SK-N-SH (cell line): ENCODE results near the gene DAGLA. TPM values are rescaled to one million over a fixed set of nuclear protein-coding genes. Genes with fewer than 3 reads are reported as not detected.

Experiments
- CTCF ChIA-PET: fragments of 300-600, 350-600 bp; formaldehyde crosslinking; extraction: SDS; loops from one replicate; lab custom pipeline; 2021; lab: Yijun Ruan, JAX
- POLR2A ChIA-PET: fragments of 350-600 bp; sonication (Branson Sonifier 250); formaldehyde crosslinking; extraction: SDS; loops from one replicate; lab custom pipeline; 2020; ENCODE audit warnings: antibody characterized with exemption, inconsistent platforms; lab: Yijun Ruan, JAX
- DNase-seq: peaks from one replicate; pipeline ENCODE4 v3.0.0; 2012
- H2AFZ ChIP-seq: fragments of 200-600 bp; sonication (generic); 2 replicates; pipeline ENCODE4 v1.8.1; 2016; ENCODE audit warnings: antibody characterized with exemption, mild to moderate bottlenecking, low read depth
- H3F3A ChIP-seq: fragments of 200-600 bp; sonication (generic); replicated peaks from 2 replicates; pipeline ENCODE3; 2016; ENCODE audit warnings: antibody characterized with exemption, mild to moderate bottlenecking; ENCODE audit not compliant: insufficient read depth
- H3K27ac ChIP-seq, 2 experiments: fragments of 200-500 bp in 1 of 2; fragments of 200-600 bp in 1 of 2; sonication (Bioruptor generic) in 1 of 2; sonication (generic), shearing (Covaris generic) in 1 of 2; 2 replicates each; pipeline versions ENCODE4 v1.5.1 to v1.6.1; 2014 to 2016; ENCODE audit warnings: low read depth in 2 of 2, inconsistent platforms in 1 of 2, low read length in 1 of 2, mild to moderate bottlenecking in 1 of 2, mixed read lengths in 1 of 2
- H3K27me3 ChIP-seq: fragments of 200-600 bp; sonication (generic), shearing (Covaris generic); 2 replicates; pipeline ENCODE4 v1.6.1; 2016; ENCODE audit warnings: mixed run types; ENCODE audit not compliant: insufficient read depth
- H3K36me3 ChIP-seq, 2 experiments: fragments of 200-500 bp in 1 of 2; fragments of 200-600 bp in 1 of 2; sonication (Bioruptor generic) in 1 of 2; sonication (generic) in 1 of 2; replicated peaks in 1 of 2; 2 replicates each; pipeline versions ENCODE3 to v1.5.1; 2014 to 2016; ENCODE audit warnings: low read length in 1 of 2, mild to moderate bottlenecking in 1 of 2; ENCODE audit not compliant: insufficient read depth in 2 of 2, control insufficient read depth in 1 of 2
- H3K4me1 ChIP-seq, 2 experiments: fragments of 200-500 bp in 1 of 2; fragments of 200-600 bp in 1 of 2; sonication (Bioruptor generic) in 1 of 2; sonication (generic), shearing (Covaris generic) in 1 of 2; 2 replicates each; pipeline versions ENCODE4 v1.5.1 to v1.6.1; 2014 to 2016; ENCODE audit warnings: low read depth in 1 of 2, low read length in 1 of 2, mixed run types in 1 of 2; ENCODE audit not compliant: insufficient read depth in 2 of 2, control insufficient read depth in 1 of 2
- H3K4me2 ChIP-seq: fragments of 200-600 bp; sonication (generic), shearing (Covaris generic); 2 replicates; pipeline ENCODE4 v1.6.1; 2017; ENCODE audit warnings: mixed run types
- H3K4me3 ChIP-seq, 2 experiments: fragments of 200-500 bp in 1 of 2; fragments of 200-600 bp in 1 of 2; sonication (Bioruptor generic) in 1 of 2; sonication (generic), shearing (Covaris generic) in 1 of 2; 2 replicates each; pipeline versions ENCODE4 v1.5.1 to v1.8.1; 2014 to 2016; ENCODE audit warnings: low read depth in 2 of 2, inconsistent platforms in 1 of 2, low read length in 1 of 2, mild to moderate bottlenecking in 1 of 2, mixed read lengths in 1 of 2, moderate library complexity in 1 of 2
- H3K79me2 ChIP-seq: fragments of 200-600 bp; sonication (generic); 2 replicates; pipeline ENCODE4 v1.8.1; 2017; ENCODE audit warnings: mild to moderate bottlenecking; ENCODE audit not compliant: insufficient read depth
- H3K9ac ChIP-seq: fragments of 200-600 bp; sonication (generic); 2 replicates; pipeline ENCODE4 v1.6.1; 2017; ENCODE audit warnings: mixed run types
- H3K9me2 ChIP-seq: fragments of 200-600 bp; sonication (generic); 2 replicates; pipeline ENCODE4 v1.6.1; 2017; ENCODE audit warnings: mixed run types
- H3K9me3 ChIP-seq: fragments of 200-600 bp; sonication (generic); 2 replicates; pipeline ENCODE4 v1.6.1; 2017; ENCODE audit warnings: mixed run types, mild to moderate bottlenecking, moderate library complexity
- H4K20me1 ChIP-seq: fragments of 200-600 bp; sonication (generic); 2 replicates; pipeline ENCODE4 v1.6.1; 2017; ENCODE audit warnings: mild to moderate bottlenecking, mixed run types; ENCODE audit not compliant: insufficient read depth
- JUND ChIP-seq: IDR thresholded peaks from 2 replicates; pipeline ENCODE4 v1.4.0; 2012
- MAX ChIP-seq: IDR thresholded peaks from 2 replicates; pipeline ENCODE4 v1.4.0; 2012; ENCODE audit warnings: low read depth
- NFIC ChIP-seq: IDR thresholded peaks from 2 replicates; pipeline ENCODE4 v1.4.0; 2012; ENCODE audit warnings: borderline replicate concordance
- PBX3 ChIP-seq: IDR thresholded peaks from 2 replicates; pipeline ENCODE4; 2012
- POLR2AphosphoS5 ChIP-seq: IDR thresholded peaks from 2 replicates; pipeline ENCODE4 v1.6.1; 2012; ENCODE audit warnings: low read depth, low read length
- REST ChIP-seq: IDR thresholded peaks from 2 replicates; pipeline ENCODE4 v1.6.1; 2012; ENCODE audit warnings: mild to moderate bottlenecking, low read depth, low read length, moderate library complexity
- TCF12 ChIP-seq: IDR thresholded peaks from 2 replicates; pipeline ENCODE4 v1.4.0; 2012
- TEAD4 ChIP-seq: IDR thresholded peaks from 2 replicates; pipeline ENCODE4 v1.4.0; 2012; ENCODE audit warnings: mild to moderate bottlenecking, borderline replicate concordance; ENCODE audit not compliant: insufficient read depth
- USF2 ChIP-seq: fragments of 150-350 bp; IDR thresholded peaks from 2 replicates; pipeline ENCODE4 v1.6.1; 2017; ENCODE audit warnings: antibody characterized with exemption, low read length, low read depth, borderline replicate concordance
- YY1 ChIP-seq: IDR thresholded peaks from 2 replicates; pipeline ENCODE4 v1.4.0; 2012; ENCODE audit warnings: low read depth, mild to moderate bottlenecking
- ZBTB33 ChIP-seq: IDR thresholded peaks from 2 replicates; pipeline ENCODE4 v1.4.0; 2012; ENCODE audit warnings: low read depth, borderline replicate concordance
- WGBS: methylation state at CpG from one replicate; pipeline ENCODE4 v1.1.6; 2017; ENCODE audit warnings: low lambda C conversion rate; 5-methylcytosine and 5-hydroxymethylcytosine counted together
- polyA plus RNA-seq, 3 experiments: library from polyadenylated mRNA; depleted of rRNA; stranded (reverse); fragments of >200 nt; gene quantifications; 2 replicates each; pipeline ENCODE4 v1.2.3, GENCODE V29; 2012

DAGLA gene
- polyA plus RNA-seq, 1 of the 3 experiments (the other 2 are of a cell fraction), result 3.3 TPM

- Histone ChIP-seq H3F3A (no peaks in the 10 kb centered on the region), H2AFZ (no peak overlapping the region), H3K27ac (no peak overlapping the region; a peak in 1 of 4 replicates), H3K9ac (no peak overlapping the region), H3K27me3 (no peaks in the 10 kb centered on the region), H3K9me2 (no peaks in the 10 kb centered on the region), H3K4me3 (no peak overlapping the region), H3K4me1 (no peaks in the 10 kb centered on the region; a peak in 1 of 4 replicates), H4K20me1 (no peaks in the 10 kb centered on the region), H3K4me2 (no peak overlapping the region), H3K36me3 (peaks cover 0 to 26% of the 10 kb centered on the region in 2 experiments), H3K79me2 (no peaks in the 10 kb centered on the region), H3K9me3 (no peaks in the 10 kb centered on the region)
- POLR2A ChIA-PET, result no interaction called here
- 91% methylated on average over 10 of the region's 13 CpGs for WGBS
- CTCF ChIA-PET, result interaction anchor here (1.1 kb wide), 1 partner anchor 45 kb away, joined by 3 read pairs; no protein-coding TSS in a partner anchor
- no peak for DNase-seq
- TF ChIP-seq REST (no peak), JUND (no peak), NFIC (no peak), TEAD4 (no peak), USF2 (no peak), PBX3 (no peak), YY1 (no peak), MAX (no peak), TCF12 (no peak), POLR2AphosphoS5 (no peak), ZBTB33 (no peak)
- TF ChIP-seq, all 33 proteins: peak for 0
Observed at GRCh38 chr11:61726775-61727174, 46.6 kb downstream of the DAGLA start.
